Stimulated activated CD4-positive, alpha-beta T cell treated with anti-CD3 and anti-CD28 coated beads, Interleukin-15, amount 100 ng/mL, for 1 hour (primary cell): ENCODE data around the gene COMMD1.
"Not testable (repeated sequence)": the region's sequence is repeated elsewhere in the genome, so short reads cannot be mapped to it uniquely, and the experiment has no call there.

Experiments
- DNase-seq, 2 donors: peaks; one replicate each; pipeline ENCODE4 v3.0.0-alpha.2; 2020; ENCODE audit warnings: low read depth in 1 of 2, low spot score in 1 of 2

Gene COMMD1

GRCh38 chr2:61905372-61906185 lies at the start of gene COMMD1:
COMMD1 (plus strand) TSS chr2:61905674; CDS start chr2:61905679, 5 bp downstream.
- peak; percentile 63 to 72 for DNase-seq

- DNase-seq: no peak
Observed at GRCh38 chr2:61857224-61857623, 48.2 kb upstream of the COMMD1 start.

- DNase-seq: no peak
Observed at GRCh38 chr2:61862085-61862484, 43.4 kb upstream of the COMMD1 start.

GRCh38 chr2:61866482-61867089 lies 38.9 kb upstream of the COMMD1 start:
- not testable (repeated sequence) for DNase-seq

- no peak for DNase-seq
Observed at GRCh38 chr2:61876400-61876799, 29.1 kb upstream of the COMMD1 start.

- no peak for DNase-seq
Observed at GRCh38 chr2:61877571-61878245, 27.8 kb upstream of the COMMD1 start.

GRCh38 chr2:61878761-61879160 lies 26.7 kb upstream of the COMMD1 start:
- DNase-seq: no peak

- DNase-seq: not testable (repeated sequence)
Observed at GRCh38 chr2:61879351-61879750, 26.1 kb upstream of the COMMD1 start.

- no peak for DNase-seq
Observed at GRCh38 chr2:61882850-61883249, 22.6 kb upstream of the COMMD1 start.

- DNase-seq: no peak
Observed at GRCh38 chr2:61885896-61886603, 19.4 kb upstream of the COMMD1 start.

GRCh38 chr2:61887717-61888266 lies 17.7 kb upstream of the COMMD1 start:
- no peak for DNase-seq

GRCh38 chr2:61888267-61889055 lies 17.0 kb upstream of the COMMD1 start, which contains the start of gene CCT4:
CCT4 (minus strand) TSS chr2:61888656; CDS start chr2:61888507, 149 bp downstream.
- peak; percentile 88 for DNase-seq

GRCh38 chr2:61898810-61899209 lies 6.7 kb upstream of the COMMD1 start:
- no peak for DNase-seq

- no peak for DNase-seq
Observed at GRCh38 chr2:61900281-61900680, 5.2 kb upstream of the COMMD1 start.

GRCh38 chr2:61906186-61906470 lies 654 bp downstream of the COMMD1 start:
- DNase-seq: no peak

- DNase-seq: no peak
Observed at GRCh38 chr2:61909116-61909515, 3.6 kb downstream of the COMMD1 start.

- DNase-seq: no peak
Observed at GRCh38 chr2:61910603-61911002, 5.1 kb downstream of the COMMD1 start.

GRCh38 chr2:61911510-61911909 lies 6.0 kb downstream of the COMMD1 start:
- no peak for DNase-seq

GRCh38 chr2:61914794-61915193 lies 9.3 kb downstream of the COMMD1 start:
- DNase-seq: not testable (repeated sequence)

- DNase-seq: no peak
Observed at GRCh38 chr2:61920548-61920947, 15.1 kb downstream of the COMMD1 start.
